T-helper 9 cell (primary cell): Measurements from ENCODE around the gene FUBP1.
A peak's percentile ranks its signal among the peaks of the same experiment; 100 is the strongest.
"Not testable (repeated sequence)": the region's sequence is repeated elsewhere in the genome, so short reads cannot be mapped to it uniquely, and the experiment has no call there.

Experiments
- DNase-seq: peaks from one replicate; pipeline ENCODE4 v3.0.0-alpha.2; 2020
- total RNA-seq, 2 donors: gene quantifications; one replicate each; lab custom pipeline; 2026; lab: John Stamatoyannopoulos, UW

FUBP1 gene
- total RNA-seq: 223 to 289 reads per million in 2 donors

- DNase-seq: peak; percentile 86
Measured at GRCh38 chr1:77978969-77979876, at the start of gene FUBP1. TSS of gene FUBP1 (minus strand) at chr1:77979072. CDS start at chr1:77979004, 68 bp downstream.

GRCh38 chr1:78021134-78021533 is 42.3 kb upstream of the FUBP1 start:
- DNase-seq: not testable (repeated sequence)

- DNase-seq: no peak
Measured at GRCh38 chr1:78019024-78019423, 40.2 kb upstream of the FUBP1 start.

GRCh38 chr1:78015148-78015547 is 36.3 kb upstream of the FUBP1 start:
- no peak for DNase-seq

- no peak for DNase-seq
Measured at GRCh38 chr1:78011050-78011449, 32.2 kb upstream of the FUBP1 start.

GRCh38 chr1:78009836-78010235 is 31.0 kb upstream of the FUBP1 start:
- no peak for DNase-seq

GRCh38 chr1:78009276-78009675 is 30.4 kb upstream of the FUBP1 start:
- DNase-seq: no peak

- no peak for DNase-seq
Measured at GRCh38 chr1:78007677-78008341, 28.9 kb upstream of the FUBP1 start.

GRCh38 chr1:78006521-78006920 is 27.6 kb upstream of the FUBP1 start:
- DNase-seq: no peak

GRCh38 chr1:78005755-78006154 is 26.9 kb upstream of the FUBP1 start:
- no peak for DNase-seq

- no peak for DNase-seq
Measured at GRCh38 chr1:78005448-78005722, 26.5 kb upstream of the FUBP1 start.

GRCh38 chr1:78004719-78005447 is 26.0 kb upstream of the FUBP1 start, which contains the start of gene DNAJB4:
TSS of gene DNAJB4 (plus strand) at chr1:78004939. CDS start at chr1:78005111, 172 bp downstream.
- peak; percentile 41 for DNase-seq

- DNase-seq: peak; percentile 25
Measured at GRCh38 chr1:78003882-78004718, 25.2 kb upstream of the FUBP1 start.

GRCh38 chr1:78003070-78003746 is 24.3 kb upstream of the FUBP1 start:
- DNase-seq: no peak

- not testable (repeated sequence) for DNase-seq
Measured at GRCh38 chr1:78000536-78000935, 21.7 kb upstream of the FUBP1 start.

- no peak for DNase-seq
Measured at GRCh38 chr1:77996734-77997133, 17.9 kb upstream of the FUBP1 start.

GRCh38 chr1:77994117-77994705 is 15.3 kb upstream of the FUBP1 start:
- DNase-seq: no peak

GRCh38 chr1:77991638-77992037 is 12.8 kb upstream of the FUBP1 start:
- DNase-seq: no peak

GRCh38 chr1:77990629-77991204 is 11.8 kb upstream of the FUBP1 start:
- DNase-seq: no peak

GRCh38 chr1:77989744-77990143 is 10.9 kb upstream of the FUBP1 start:
- DNase-seq: no peak

GRCh38 chr1:77987919-77988318 is 9.0 kb upstream of the FUBP1 start:
- no peak for DNase-seq
